Esophagus (tissue), 2 donors: ENCODE data around the gene TMEM94. TPM values are rescaled to one million over a fixed set of nuclear protein-coding genes. Genes with fewer than 3 reads are reported as not detected.
A peak's percentile ranks its signal among the peaks of the same experiment; 100 is the strongest.
"Not testable (repeated sequence)": the region's sequence is repeated elsewhere in the genome, so short reads cannot be mapped to it uniquely, and the experiment has no call there.

Experiments used
- H3K27ac ChIP-seq, 2 donors: one replicate each; pipeline ENCODE4 v1.5.1; 2013; ENCODE audit warnings: low read depth in 2 of 2, mild to moderate bottlenecking in 2 of 2, inconsistent platforms in 1 of 2, low read length in 1 of 2, moderate library complexity in 1 of 2
- H3K27me3 ChIP-seq, 2 donors: one replicate each; pipeline ENCODE4 v1.6.1; 2013; ENCODE audit warnings: low read length in 2 of 2, control low read depth in 1 of 2, mild to moderate bottlenecking in 1 of 2; ENCODE audit not compliant: insufficient read depth in 2 of 2, control insufficient read depth in 1 of 2
- H3K36me3 ChIP-seq, 2 donors: one replicate each; pipeline ENCODE4 v1.6.1; 2013; ENCODE audit warnings: low read length in 1 of 2; ENCODE audit not compliant: control insufficient read depth in 2 of 2, insufficient read depth in 2 of 2
- H3K4me1 ChIP-seq, 2 donors: one replicate each; pipeline ENCODE4 v1.6.1; 2013; ENCODE audit warnings: low read length in 1 of 2; ENCODE audit not compliant: control insufficient read depth in 2 of 2, insufficient read depth in 2 of 2
- H3K4me3 ChIP-seq, 2 donors: one replicate each; pipeline ENCODE4 v1.5.1; 2013; ENCODE audit warnings: low read length in 2 of 2, mild to moderate bottlenecking in 2 of 2, low read depth in 1 of 2, moderate library complexity in 1 of 2
- H3K9me3 ChIP-seq, 2 donors: one replicate each; pipeline ENCODE4 v1.6.1; 2013; ENCODE audit warnings: mild to moderate bottlenecking in 2 of 2, low read depth in 1 of 2, low read length in 1 of 2, moderate library complexity in 1 of 2; ENCODE audit not compliant: control insufficient read depth in 2 of 2, insufficient read depth in 1 of 2
- WGBS, 2 donors: extraction: QIAGEN DNeasy Blood & Tissue Kit; methylation state at CpG; one replicate each; pipeline ENCODE4 v1.1.7; 2013; 5-methylcytosine and 5-hydroxymethylcytosine counted together
- polyA plus RNA-seq, 2 donors: library from polyadenylated mRNA; stranded (reverse); fragments of 200-250 nt; gene quantifications; one replicate each; pipeline ENCODE4 v1.2.3, GENCODE V29; 2013
- donor health status: healthy with polysubstance abuse.
- donor health status: Bipolar disorder and iron deficiency.

The TMEM94 gene
- polyA plus RNA-seq, 2 donors = 26.4 to 38.9 TPM

DNA sequence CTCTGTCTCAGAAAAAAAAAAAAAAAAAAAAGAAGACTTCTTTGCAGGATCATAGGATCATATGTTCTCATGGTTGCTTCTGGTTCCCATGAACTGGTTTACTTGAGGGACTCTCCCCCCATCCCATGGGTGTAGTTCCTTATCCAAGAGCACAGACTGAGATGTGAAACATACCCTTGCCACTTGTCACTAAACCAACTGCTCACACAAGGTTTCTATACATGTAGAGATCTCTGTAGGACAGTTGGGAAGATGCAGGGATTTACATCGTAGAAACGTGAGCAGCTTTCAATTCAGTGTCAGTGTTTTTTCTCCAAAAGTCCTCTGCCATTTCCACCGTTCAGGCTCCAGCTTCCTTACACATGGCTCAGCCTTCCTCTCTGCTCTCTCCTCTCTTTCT, 11.1 kb upstream of the TMEM94 start:
- Histone ChIP-seq H3K27ac (no peak overlapping the region), H3K36me3 (no peaks in the 10 kb centered on the region), H3K4me3 (no peak overlapping the region), H3K27me3 (no peaks in the 10 kb centered on the region), H3K9me3 (no peaks in the 10 kb centered on the region), H3K4me1 (peaks cover 0 to 1% of the 10 kb centered on the region in 2 donors)
- 76 to 88% methylated on average over 3 of the region's 3 CpGs for WGBS, 2 donors

DNA sequence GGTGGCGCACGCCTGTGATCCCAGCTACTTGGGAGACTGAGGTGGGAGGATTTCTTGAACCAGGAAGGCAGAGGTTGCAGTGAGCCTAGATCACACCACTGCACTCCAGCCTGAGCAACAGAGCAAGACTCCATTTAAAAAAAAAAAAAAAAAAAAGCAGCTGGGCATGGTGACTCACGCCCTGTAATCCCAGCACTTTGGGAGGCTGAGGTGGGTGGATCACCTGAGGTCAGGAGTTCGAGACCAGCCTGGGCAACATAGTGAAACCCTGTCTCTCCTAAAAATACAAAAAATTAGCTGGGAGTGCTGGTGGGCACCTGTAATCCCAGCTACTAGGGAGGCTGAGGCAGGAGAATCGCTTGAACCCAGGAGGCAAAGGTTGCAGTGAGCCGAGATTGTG, 10.5 kb upstream of the TMEM94 start:
- not testable (repeated sequence) for H3K9me3 ChIP-seq, H3K27ac ChIP-seq, H3K4me1 ChIP-seq, H3K36me3 ChIP-seq, H3K27me3 ChIP-seq, H3K4me3 ChIP-seq
- WGBS, 2 donors = 87 to 92% methylated on average over 6 of the region's 6 CpGs

DNA sequence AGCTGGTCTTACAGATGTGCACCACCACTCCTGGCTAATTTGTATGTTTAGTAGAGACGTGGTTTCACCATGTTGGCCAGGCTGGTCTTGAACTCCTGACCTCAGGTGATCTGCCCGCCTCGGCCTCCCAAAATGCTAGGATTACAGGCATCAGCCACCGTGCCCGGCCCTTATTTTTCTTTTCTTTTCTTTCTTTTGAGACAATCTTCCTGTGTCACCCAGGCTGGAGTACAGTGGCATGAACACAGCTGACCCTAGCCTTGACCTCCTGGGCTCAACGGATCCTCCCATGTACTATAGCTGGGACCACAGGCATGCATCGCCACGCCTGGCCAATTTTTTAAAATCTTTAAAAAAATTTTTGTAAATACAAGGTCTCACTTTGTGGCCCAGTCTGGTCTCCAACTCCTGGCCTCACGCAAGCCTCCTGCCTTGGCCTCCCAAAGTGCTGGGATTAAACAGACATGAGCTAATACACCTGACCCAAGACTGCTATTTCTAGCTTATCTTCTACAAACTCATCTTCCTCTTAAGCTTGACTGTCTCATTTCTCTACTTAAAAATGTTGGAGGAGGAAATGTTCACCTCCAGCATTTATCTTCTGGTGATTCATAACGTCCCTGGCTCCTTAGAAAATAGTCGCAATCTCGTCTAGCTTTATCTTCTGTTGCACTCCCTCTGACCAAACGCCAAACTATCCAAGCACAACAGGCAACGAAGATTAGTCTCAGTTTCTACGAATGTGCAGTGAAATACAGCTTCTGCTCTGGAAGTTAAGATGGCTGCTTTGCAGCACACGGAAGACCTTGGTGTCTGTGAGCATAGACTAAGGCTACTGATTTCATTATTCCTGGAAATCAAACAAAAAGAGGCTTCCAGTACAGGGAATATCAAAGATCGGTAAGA, 8.2 kb upstream of the TMEM94 start:
- Histone ChIP-seq H3K27me3 (no peaks in the 10 kb centered on the region), H3K4me3 (no peak overlapping the region), H3K4me1 (no peaks in the 10 kb centered on the region), H3K9me3 (no peaks in the 10 kb centered on the region), H3K27ac (no peak overlapping the region), H3K36me3 (no peaks in the 10 kb centered on the region)
- 83 to 84% methylated on average over 17 of the region's 17 CpGs for WGBS, 2 donors

DNA sequence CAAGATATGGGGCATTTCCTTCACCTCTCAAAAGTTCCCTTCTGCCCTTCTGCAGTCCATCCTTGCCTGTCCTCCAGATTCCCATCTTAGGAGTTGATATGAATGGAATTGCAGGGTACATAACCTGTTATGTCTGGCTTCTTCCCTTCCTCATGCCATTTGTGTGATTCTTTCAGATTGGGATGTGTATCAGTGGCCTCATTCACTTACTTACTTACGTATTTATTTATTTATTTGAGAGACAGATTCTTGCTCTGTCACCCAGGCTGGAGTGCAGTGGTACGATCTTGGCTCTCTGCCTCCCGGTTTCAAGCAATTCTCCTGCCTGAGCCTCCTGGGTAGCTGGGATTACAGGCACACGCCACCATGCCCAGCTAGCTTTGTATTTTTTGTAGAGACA, 6.2 kb upstream of the TMEM94 start:
- H3K27ac ChIP-seq = no peak overlapping the region
- no peaks in the 10 kb centered on the region for H3K9me3 ChIP-seq
- WGBS, 2 donors = 80 to 89% methylated on average over 4 of the region's 4 CpGs
- no peaks in the 10 kb centered on the region for H3K27me3 ChIP-seq
- no peaks in the 10 kb centered on the region for H3K4me1 ChIP-seq
- H3K36me3 ChIP-seq = no peaks in the 10 kb centered on the region
- H3K4me3 ChIP-seq = no peak overlapping the region

DNA sequence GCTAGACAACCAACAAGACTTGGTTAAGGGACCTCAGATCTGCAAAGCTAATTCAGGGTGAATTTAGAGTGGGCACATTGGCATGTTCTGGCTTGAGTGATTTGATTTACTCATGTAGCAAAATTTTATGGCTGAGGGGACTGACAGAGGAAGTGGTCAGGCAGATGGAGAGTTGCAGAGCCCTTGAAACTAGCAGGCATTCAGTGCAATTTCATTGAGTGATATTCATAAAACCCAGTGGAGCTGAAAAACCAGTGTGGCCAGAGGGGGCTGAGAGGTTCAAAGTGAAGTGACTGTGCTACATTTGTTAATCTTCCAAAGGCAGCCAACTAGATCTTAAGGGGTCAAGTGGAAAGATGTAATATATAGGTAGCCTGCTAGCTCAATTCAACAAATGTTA, 2.2 kb upstream of the TMEM94 start:
- peaks cover 0 to 2% of the 10 kb centered on the region in 2 donors for H3K4me1 ChIP-seq
- H3K27ac ChIP-seq = no peak overlapping the region
- no peak overlapping the region for H3K4me3 ChIP-seq
- no peaks in the 10 kb centered on the region for H3K9me3 ChIP-seq
- no peaks in the 10 kb centered on the region for H3K27me3 ChIP-seq
- H3K36me3 ChIP-seq = no peaks in the 10 kb centered on the region

DNA sequence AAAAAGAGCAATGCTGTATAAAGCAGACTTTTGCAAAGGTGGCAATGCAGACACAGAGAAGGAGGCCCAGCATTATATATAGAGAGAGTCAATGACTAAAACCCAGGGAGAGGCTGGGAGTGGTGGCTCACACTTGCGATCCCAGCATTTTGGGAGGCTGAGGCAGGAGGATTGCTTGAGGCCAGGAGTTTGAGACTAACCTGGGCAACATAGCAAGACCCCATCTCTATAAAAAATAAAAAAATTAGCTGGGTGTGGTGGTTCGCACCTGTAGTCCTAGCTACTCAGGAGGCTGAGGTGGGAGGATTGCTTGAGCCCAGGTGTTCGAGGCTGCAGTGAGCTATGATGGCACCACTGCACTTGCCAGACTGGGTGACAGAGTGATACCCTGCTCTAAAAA, 1.8 kb upstream of the TMEM94 start:
- H3K27ac ChIP-seq, H3K4me3 ChIP-seq, H3K36me3 ChIP-seq, H3K4me1 ChIP-seq, H3K9me3 ChIP-seq, H3K27me3 ChIP-seq: not testable (repeated sequence)
- WGBS, 2 donors = 94 to 98% methylated on average over 3 of the region's 3 CpGs

DNA sequence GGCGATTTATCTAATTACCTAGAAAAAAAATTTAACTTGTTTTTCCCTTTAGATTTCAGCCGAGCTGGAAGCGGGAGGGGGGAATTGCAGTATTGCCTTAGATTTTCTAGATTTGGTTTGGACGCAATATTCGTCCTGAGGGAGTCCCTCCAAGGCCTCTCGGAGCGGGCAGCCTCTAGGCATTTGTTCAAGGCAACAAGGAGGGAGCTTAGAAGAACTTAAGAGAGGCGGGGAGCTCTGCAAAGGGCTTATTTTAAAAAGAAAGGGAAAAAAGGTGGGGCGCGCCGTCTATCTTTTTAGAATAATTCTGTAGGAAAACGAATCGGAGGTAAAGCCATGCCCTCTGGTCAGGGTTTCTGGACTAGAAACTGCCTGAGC, 407 bp upstream of the TMEM94 start:
- Histone ChIP-seq H3K27ac (peak overlapping the region; percentile 72 to 82), H3K4me1 (peaks cover 0 to 2% of the 10 kb centered on the region in 2 donors), H3K36me3 (no peaks in the 10 kb centered on the region), H3K4me3 (peak overlapping the region; percentile 72 to 95), H3K9me3 (no peaks in the 10 kb centered on the region), H3K27me3 (no peaks in the 10 kb centered on the region)
- WGBS, 2 donors = 4 to 5% methylated on average over 13 of the region's 13 CpGs

DNA sequence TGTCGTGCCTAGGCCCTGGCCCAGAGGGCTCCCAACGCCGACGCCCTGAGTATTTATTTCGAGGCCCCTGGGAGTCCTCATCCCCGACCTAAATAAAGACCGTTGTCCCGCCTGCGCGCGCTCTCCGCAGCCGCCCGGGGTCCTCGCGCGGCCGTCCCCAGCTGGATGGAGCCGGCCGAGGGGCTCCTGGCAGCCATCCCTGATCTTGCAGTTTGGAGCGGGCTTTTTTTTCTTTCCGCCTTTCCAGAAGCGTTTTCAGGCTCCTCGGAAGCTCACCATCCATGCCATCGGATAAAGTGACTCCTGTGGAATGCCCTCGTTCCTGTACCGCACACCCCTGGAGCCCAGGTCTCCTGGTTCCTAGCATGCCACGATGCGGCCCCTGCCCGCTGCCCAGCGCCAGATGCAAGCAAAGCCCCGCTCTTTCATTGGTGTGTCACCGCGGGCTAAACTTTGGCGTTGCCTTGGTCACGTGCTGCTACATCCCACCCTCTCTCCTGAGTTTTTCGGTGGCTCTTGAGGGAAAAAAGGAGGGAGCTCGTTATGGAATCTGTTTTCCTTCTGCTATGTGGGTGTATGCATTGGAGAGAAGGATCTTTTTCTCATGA, 716 bp downstream of the TMEM94 start:
- 1% methylated on average over 38 of the region's 38 CpGs for WGBS, 2 donors
- Histone ChIP-seq H3K27me3 (no peaks in the 10 kb centered on the region), H3K27ac (peak overlapping the region; percentile 79 to 84), H3K36me3 (no peaks in the 10 kb centered on the region), H3K4me1 (peaks cover 0 to 2% of the 10 kb centered on the region in 2 donors), H3K4me3 (peak overlapping the region; percentile 72 to 95), H3K9me3 (no peaks in the 10 kb centered on the region)

DNA sequence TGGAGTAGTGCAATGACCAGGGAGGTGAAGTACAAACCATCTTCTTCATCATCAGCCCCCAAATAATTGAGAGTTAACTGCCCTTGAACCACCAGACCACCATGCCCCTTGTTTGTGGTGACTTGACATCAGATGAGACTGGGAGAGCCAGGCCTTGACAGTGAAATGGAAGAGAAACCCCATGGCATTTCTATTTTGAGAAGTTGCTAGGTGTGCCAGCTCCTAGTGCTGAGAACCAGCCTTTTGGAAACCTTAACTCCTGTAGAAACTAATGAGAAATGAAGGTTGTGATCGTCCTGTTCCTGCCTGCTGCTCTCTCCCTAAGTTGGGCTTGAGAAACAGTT, 2.8 kb downstream of the TMEM94 start:
- no peaks in the 10 kb centered on the region for H3K9me3 ChIP-seq
- no peaks in the 10 kb centered on the region for H3K36me3 ChIP-seq
- peaks cover 0 to 2% of the 10 kb centered on the region in 2 donors for H3K4me1 ChIP-seq
- no peaks in the 10 kb centered on the region for H3K27me3 ChIP-seq
- H3K27ac ChIP-seq = peak overlapping the region; percentile 58 to 91
- 36 to 55% methylated on average over 1 of the region's 1 CpG for WGBS, 2 donors
- no peak overlapping the region for H3K4me3 ChIP-seq
